ENCODE data around the gene OTOGL.

DNA sequence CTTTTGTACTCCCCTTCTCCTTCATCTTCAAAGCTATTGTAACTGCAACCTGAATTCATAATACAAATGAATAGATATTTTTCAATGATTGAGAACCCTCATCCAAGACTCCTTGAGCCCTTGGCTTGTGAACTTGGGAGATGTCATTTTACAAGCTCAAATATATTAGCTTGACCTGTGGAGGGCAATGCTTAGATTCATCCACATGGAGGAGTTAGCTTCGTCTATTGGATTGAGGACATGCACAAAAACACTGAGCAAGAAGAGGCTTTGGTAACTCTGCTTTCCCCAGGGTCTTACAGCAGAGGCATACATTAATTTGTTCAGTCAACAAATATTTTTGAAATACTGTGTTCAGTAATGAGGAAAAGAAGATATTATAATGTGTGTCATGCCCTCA, 101.1 kb downstream of the OTOGL start:
- TF ChIP-seq, protein P1, sequence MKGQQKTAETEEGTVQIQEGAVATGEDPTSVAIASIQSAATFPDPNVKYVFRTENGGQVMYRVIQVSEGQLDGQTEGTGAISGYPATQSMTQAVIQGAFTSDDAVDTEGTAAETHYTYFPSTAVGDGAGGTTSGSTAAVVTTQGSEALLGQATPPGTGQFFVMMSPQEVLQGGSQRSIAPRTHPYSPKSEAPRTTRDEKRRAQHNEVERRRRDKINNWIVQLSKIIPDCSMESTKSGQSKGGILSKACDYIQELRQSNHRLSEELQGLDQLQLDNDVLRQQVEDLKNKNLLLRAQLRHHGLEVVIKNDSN (IDR thresholded peaks at IDR 0.05), result no peak
- TF ChIP-seq YY1 (IDR thresholded peaks at IDR 0.05; ENCODE audit: low read depth) (no peak), CEBPB (IDR thresholded peaks at IDR 0.05) (no peak), EP300 (IDR thresholded peaks at IDR 0.05; ENCODE audit: borderline replicate concordance) (no peak), FOXM1 (IDR thresholded peaks at IDR 0.05; ENCODE audit: borderline replicate concordance, low read depth) (no peak), TAF1 (IDR thresholded peaks at IDR 0.05; ENCODE audit: low read depth) (no peak), ZBTB7A (IDR thresholded peaks at IDR 0.05; ENCODE audit: low read depth) (no peak), RAD21 (IDR thresholded peaks at IDR 0.05; ENCODE audit: low read depth) (no peak), EGR1 (IDR thresholded peaks at IDR 0.05) (no peak)
- TF ChIP-seq, protein P2, sequence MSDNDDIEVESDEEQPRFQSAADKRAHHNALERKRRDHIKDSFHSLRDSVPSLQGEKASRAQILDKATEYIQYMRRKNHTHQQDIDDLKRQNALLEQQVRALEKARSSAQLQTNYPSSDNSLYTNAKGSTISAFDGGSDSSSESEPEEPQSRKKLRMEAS (IDR thresholded peaks at IDR 0.05), result no peak
